HG03432 (cell line): ENCODE data around the gene MAP4K5.
A peak's percentile ranks its signal among the peaks of the same experiment; 100 is the strongest.
"Not testable (repeated sequence)": the region's sequence is repeated elsewhere in the genome, so short reads cannot be mapped to it uniquely, and the experiment has no call there.

Experiments
- ATAC-seq: cut with Tn5 transposase; IDR thresholded peaks from one replicate; pipeline ENCODE4 v1.9.1; 2021; ENCODE audit warnings: mild to moderate bottlenecking, moderate library complexity; ENCODE audit not compliant: unreplicated experiment

Gene MAP4K5

DNA sequence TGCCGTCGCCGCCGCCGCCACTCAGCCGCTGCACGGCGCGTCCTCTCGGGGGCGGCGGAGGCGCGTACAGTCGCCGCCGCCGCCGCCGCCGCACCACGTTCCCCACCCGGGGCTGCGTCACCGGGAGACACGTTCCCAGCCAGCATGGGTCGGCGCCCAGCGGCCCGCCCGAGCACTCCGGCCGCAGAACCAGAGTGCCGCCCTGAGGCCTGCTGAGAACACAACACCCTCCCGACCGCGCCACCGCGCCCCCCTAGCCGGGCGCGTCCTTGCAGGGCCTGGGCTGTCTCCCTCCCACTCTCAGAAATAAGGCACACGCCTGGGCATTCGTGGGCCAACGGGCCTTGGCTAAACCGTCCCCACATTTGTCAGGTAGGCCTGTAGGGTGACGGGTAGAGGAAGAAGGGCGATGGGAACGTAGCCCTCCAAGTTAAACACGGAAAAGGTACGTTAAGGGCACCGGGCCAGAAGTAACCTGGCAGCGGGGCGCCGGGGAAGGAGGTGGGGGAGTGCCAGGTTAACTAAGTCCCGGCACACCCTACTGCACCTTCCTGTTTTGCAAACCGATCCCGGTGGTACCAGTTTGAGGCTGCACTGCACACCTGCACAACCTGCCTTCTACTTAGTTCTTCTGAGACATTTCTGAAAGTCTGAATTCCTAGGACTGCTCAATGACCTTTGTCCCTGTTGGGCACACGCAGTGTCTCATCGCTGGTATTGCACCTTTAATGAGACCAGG lies at the start of gene MAP4K5:
TSS of gene MAP4K5 (minus strand) at position 68 of the 739 bp plus-strand sequence. CDS start 520 bp downstream, outside the sequence.
- ATAC-seq: peak; percentile 97

- no peak for ATAC-seq
These were observed 46.1 kb upstream of the MAP4K5 start for GRCh38 chr14:50578433-50578832.

DNA sequence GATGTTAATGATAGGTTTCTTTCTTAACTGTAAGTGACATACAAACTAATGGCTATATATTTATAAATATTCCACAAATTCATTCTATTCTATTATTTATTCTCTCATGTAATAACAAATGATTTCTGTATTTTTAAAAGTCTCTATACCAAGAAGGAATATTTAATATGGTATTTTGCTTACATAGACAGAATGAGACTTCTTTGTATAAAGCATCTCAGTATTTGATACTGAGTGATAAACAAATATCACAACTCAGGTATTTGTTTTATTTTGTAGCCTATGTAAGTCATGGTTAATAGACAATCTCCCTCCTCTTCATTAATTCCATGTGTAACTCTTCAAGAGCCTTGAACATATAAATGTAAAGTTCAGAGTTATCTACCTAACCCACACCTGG lies 45.6 kb upstream of the MAP4K5 start:
- ATAC-seq: no peak

- ATAC-seq: no peak
These were observed 43.4 kb upstream of the MAP4K5 start for GRCh38 chr14:50575769-50576168.

GRCh38 chr14:50573862-50574261 lies 41.5 kb upstream of the MAP4K5 start:
- no peak for ATAC-seq

DNA sequence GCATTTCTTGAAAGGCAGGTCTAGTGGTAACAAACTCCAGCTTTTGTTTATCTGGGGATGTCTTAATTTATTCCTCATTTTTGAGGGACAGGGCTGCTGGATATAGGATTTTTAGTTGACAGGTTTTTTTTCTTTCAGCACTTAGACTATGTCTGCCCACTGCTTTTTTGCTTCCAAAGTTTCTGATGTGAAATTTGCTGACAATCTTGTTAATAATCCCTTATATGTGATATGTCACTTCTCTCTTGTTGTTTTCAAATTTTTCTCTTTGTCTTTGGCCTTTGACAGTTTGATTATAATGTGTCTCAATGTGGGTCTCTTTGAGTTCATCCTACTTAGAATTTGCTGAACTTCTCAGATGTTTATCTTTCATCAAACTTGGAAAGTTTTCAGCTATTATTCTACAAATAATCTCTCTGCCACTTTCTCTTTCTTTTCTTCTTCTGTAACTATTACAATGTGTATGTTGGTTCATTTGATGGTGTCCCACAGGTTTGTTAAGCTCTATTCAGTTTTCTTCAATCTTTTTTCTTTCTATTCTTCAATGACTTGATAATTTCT lies 37.4 kb upstream of the MAP4K5 start:
- ATAC-seq: no peak

- ATAC-seq: no peak
These were observed 30.5 kb upstream of the MAP4K5 start for GRCh38 chr14:50562841-50563240.

DNA sequence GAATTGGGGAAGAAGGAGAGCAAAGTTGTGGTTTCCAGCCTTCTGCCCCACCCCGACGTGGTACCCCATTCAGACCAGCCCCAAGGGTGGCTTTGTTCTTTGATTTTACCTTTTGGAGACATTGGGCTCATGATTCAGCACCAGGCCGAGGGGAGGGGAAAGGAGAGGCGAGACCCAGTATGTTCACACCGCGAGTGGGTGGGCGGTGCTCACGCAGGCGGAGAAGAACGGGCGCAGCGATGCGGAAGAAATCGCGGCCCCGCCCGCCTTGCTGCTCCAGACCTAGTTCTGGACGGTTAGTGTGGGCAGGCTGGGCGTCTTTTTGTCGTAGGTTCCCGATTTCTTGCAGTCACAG lies 28.5 kb upstream of the MAP4K5 start:
- peak; percentile 35 for ATAC-seq

- ATAC-seq: peak; percentile 52
These were observed 27.9 kb upstream of the MAP4K5 start, which contains the start of gene ATL1 for GRCh38 chr14:50559990-50560930. Gene ATL1, plus strand, starts transcription at chr14:50560145. Its CDS starts 121 bp downstream, at chr14:50560266.

DNA sequence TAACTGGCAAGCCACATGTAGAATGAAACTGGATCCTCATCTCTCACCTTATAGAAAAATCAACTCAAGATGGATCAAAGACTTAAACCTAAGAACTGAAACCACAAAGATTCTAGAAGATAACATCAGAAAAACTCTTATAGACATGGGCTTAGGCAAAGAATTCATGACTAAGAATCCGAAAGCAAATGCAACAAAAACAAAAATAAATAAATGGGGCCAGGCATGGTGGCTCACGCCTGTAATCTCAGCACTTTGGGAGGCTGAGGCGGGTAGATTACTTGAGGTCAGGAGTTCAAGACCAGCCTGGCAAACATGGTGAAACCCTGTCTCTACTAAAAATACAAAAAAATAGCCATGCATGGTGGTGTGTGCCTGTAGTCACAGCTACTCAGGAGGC lies 20.4 kb upstream of the MAP4K5 start:
- not testable (repeated sequence) for ATAC-seq

- no peak for ATAC-seq
These were observed 19.5 kb upstream of the MAP4K5 start for GRCh38 chr14:50551877-50552276.

DNA sequence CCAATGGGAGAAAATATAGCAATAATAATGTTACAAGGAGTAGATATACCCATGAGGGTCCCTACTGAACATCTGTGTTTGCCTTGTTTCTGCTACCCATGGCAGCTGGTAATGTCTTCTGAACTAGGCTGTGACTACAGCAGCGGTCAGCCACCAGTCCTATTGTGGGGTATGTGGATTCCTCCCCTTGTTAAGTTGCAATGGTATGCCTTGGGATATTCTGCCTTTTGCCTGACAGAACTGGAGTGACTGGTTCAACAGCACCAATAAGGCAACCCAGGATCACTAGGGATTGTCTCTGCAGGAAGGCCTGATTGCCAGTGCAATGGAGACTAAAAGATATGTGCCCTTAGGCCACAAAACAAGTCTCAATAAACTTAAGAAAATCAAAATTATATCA lies 17.9 kb upstream of the MAP4K5 start:
- no peak for ATAC-seq

GRCh38 chr14:50545618-50546017 lies 13.2 kb upstream of the MAP4K5 start:
- no peak for ATAC-seq

- ATAC-seq: no peak
These were observed 12.5 kb upstream of the MAP4K5 start for GRCh38 chr14:50544911-50545310.

DNA sequence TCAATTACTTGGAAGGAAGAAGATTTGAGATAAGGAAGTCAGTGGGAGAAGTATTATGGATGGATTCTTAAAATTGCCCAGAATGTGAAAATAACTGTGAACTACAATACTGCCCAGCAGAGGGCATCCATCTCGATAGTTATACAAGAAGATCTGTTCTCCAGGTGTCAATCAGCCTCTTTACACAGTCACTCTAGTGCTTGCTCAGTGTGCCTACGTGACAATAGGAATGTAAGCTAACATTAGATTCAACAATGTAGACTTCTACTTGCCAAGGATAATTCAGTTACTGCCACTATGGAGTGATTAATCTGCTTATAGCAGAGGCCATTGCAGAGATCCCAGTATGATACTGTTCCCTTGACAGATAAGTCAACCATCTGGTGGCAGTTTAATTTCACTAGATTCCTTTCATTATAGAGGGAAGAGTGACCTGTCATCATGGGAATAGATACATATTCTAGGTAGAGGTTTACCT lies 10.6 kb upstream of the MAP4K5 start:
- ATAC-seq: peak; percentile 75

DNA sequence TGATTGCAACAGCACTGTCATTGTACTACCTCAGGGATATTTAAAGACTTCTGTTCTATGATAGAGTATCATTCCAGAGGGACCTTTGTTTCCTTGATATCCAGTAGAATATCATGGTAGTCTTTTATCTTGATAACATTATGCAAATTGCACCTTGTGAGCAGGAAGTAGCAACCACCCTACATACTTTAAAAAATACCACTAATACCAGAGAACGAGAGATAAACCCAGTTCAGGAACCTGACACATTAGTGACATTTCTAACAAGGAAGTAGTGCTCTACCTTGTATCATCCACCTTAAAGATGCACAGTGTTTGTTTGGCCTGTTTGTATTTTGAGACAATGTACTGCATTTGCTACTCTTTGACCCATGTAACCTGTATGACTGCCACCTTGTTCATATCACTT lies 8.8 kb upstream of the MAP4K5 start:
- ATAC-seq: no peak

GRCh38 chr14:50539051-50539450 lies 6.7 kb upstream of the MAP4K5 start:
- ATAC-seq: no peak

DNA sequence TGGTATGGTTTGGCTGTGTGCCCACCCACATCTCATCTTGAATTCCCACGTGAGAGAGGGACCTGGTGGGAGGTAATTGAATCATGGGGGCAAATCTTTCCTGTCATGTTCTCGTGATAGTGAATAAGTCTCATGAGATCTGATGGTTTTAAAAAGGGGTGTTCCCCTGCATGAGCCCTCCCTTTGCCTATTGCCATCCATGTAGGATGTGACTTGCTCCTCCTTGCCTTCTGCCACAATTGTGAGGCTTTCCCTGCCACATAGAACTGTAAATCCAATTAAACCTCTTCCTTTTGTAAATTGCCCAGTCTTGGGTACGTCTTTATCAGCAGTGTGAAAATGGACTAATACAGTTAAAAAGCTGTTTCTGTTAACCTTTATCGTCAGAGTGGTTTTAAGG lies 5.7 kb upstream of the MAP4K5 start:
- not testable (repeated sequence) for ATAC-seq

DNA sequence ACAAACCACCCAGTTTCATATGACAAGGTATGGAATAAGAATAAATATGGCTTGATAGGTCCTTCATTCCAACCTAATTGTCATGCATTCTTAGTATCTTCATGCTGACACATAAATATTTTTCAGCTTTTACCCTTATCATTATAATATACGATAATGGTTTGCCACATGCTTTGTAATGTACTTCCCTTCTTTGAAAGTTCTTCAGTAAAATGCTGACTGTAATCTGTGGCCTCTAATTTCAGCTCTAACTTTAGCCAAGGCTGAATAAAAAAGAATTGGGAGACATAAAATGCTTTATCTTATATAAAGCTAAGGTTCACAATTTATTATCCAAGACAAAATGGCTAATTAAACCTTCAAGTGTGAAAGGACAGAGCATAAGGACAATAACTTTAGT lies 2.6 kb upstream of the MAP4K5 start:
- ATAC-seq: no peak

DNA sequence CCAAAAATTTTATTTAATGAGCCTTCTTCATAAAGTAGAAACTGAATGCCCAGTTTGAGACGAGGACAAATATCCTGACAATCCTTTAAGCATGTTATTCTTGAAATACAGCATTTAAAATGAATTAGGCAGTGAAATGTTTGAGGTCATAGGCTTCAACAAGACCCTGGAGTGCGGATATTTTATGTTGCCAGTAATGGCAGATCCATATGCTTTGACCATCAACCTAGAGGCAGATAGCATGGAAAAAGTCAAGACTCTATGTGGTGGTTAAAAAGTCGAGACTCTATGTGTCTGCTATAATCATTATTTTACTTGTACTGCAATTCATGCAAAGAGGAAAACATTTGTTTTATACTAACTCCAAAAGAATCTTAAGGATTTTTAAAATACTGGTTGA lies 2.0 kb upstream of the MAP4K5 start:
- no peak for ATAC-seq

GRCh38 chr14:50533806-50534205 lies 1.4 kb upstream of the MAP4K5 start:
- no peak for ATAC-seq
